Caco-2 (cell line): ENCODE data around the gene SOCS4. TPM values are rescaled to one million over a fixed set of nuclear protein-coding genes. Genes with fewer than 3 reads are reported as not detected.
A peak's percentile ranks its signal among the peaks of the same experiment; 100 is the strongest.

ENCODE experiments used
- BruUV-seq: library from RNA; stranded (reverse); fragments of 400-500 nt; replicated peaks from 2 replicates; lab custom pipeline; 2021; lab: Mats Ljungman, UMichigan
- CTCF ChIA-PET: fragments of 300-600 bp; sonication (Branson Sonifier 250); formaldehyde crosslinking; loops from one replicate; lab custom pipeline; 2022; ENCODE audit warnings: antibody characterized with exemption; lab: Charles Lee
- POLR2A ChIA-PET: fragments of 300-600 bp; sonication (Branson Sonifier 250); formaldehyde crosslinking; loops from one replicate; lab custom pipeline; 2022; ENCODE audit warnings: antibody characterized with exemption; lab: Charles Lee
- DNase-seq, 2 experiments: peaks; one replicate each; pipeline versions ENCODE4 v3.0.0 to v3.0.0-alpha.2; 2020 to 2022
- H3K27me3 ChIP-seq: replicated peaks from 2 replicates; pipeline ENCODE4 v1.6.0; 2011; ENCODE audit warnings: low read length; ENCODE audit not compliant: control insufficient read depth, insufficient read depth
- H3K36me3 ChIP-seq: 2 replicates; pipeline ENCODE4 v1.5.1; 2011; ENCODE audit warnings: low read length; ENCODE audit not compliant: control insufficient read depth, insufficient read depth
- H3K4me1 ChIP-seq: fragments of 250-450 bp; sonication (Bioruptor Pico); 2 replicates; pipeline ENCODE4 v1.5.1; 2020; ENCODE audit warnings: mild to moderate bottlenecking
- H3K4me3 ChIP-seq: 2 replicates; pipeline ENCODE4 v1.5.1; 2011; ENCODE audit warnings: low read depth, mild to moderate bottlenecking, control low read depth, low read length
- H3K9me3 ChIP-seq: fragments of 250-450 bp; sonication (Bioruptor Pico); 2 replicates; pipeline ENCODE4 v1.5.1; 2020; ENCODE audit warnings: mild to moderate bottlenecking, moderate library complexity
- H3K27ac Mint-ChIP-seq: one replicate; pipeline ENCODE4 v1.8.0; 2022; ENCODE audit warnings: mixed read lengths; ENCODE audit not compliant: unreplicated experiment
- H3K27me3 Mint-ChIP-seq: one replicate; pipeline ENCODE4 v1.8.0; 2022; ENCODE audit warnings: mixed read lengths; ENCODE audit not compliant: insufficient read depth, unreplicated experiment
- H3K36me3 Mint-ChIP-seq: one replicate; pipeline ENCODE4 v1.8.0; 2022; ENCODE audit warnings: mild to moderate bottlenecking, mixed read lengths; ENCODE audit not compliant: insufficient read depth, unreplicated experiment
- H3K4me1 Mint-ChIP-seq: one replicate; pipeline ENCODE4 v1.8.0; 2022; ENCODE audit warnings: low read depth, mixed read lengths; ENCODE audit not compliant: unreplicated experiment
- H3K4me3 Mint-ChIP-seq: one replicate; pipeline ENCODE4 v1.8.0; 2022; ENCODE audit warnings: mild to moderate bottlenecking, moderate library complexity, mixed read lengths; ENCODE audit not compliant: unreplicated experiment
- H3K9me3 Mint-ChIP-seq: one replicate; pipeline ENCODE4 v1.8.0; 2022; ENCODE audit warnings: mixed read lengths; ENCODE audit not compliant: unreplicated experiment
- intact Hi-C: fragments of 100-400 bp; cut with micrococcal nuclease; formaldehyde crosslinking; loops from one replicate; pipeline ENCODE4 v1.10.0; 2022; ENCODE audit not compliant: unreplicated experiment
- total RNA-seq: library from RNA; stranded (reverse); gene quantifications from 2 replicates; pipeline ENCODE4 v1.2.3, GENCODE V29; 2022
- TF ChIP-seq, protein P1 (sequence below), 2 experiments: fragments of 200-600 bp in 1 of 2; IDR thresholded peaks; 1 replicate in 1 of 2; 2 replicates in 1 of 2; pipeline versions ENCODE4 v1.5.1 to v1.8.0; 2011 to 2022; ENCODE audit warnings: antibody characterized with exemption in 1 of 2, control low read depth in 1 of 2, inconsistent platforms in 1 of 2, low read depth in 1 of 2, low read length in 1 of 2, mild to moderate bottlenecking in 1 of 2, moderate library complexity in 1 of 2; ENCODE audit not compliant: insufficient read depth in 1 of 2, severe bottlenecking in 1 of 2, unreplicated experiment in 1 of 2

SOCS4 gene
- total RNA-seq, 1 experiment from 2014 or later, result 24.8 TPM

DNA sequence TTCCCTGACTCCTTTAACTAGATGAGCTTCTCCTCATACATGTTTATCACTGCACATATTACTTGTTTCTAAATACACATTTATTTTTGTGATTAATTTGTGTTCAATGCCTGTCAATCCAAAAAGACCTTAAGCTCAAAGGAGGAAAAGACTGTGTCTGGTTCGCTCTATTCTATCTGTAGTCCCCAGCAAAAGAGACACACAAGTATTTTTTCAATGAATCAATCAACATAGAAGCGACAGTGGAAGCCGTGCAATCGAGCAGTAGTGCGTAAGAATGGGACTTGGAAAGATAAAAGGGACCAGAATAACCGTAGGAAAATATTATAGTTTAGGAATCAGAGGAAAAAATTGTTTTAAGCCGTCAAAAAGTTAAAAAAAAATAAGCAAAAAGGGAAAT is 1.1 kb upstream of the SOCS4 start:
- ChIA-PET CTCF (no interaction called here), POLR2A (interaction anchor here (0.7 to 2.1 kb wide), 2 partner anchors 25 to 52 kb away, joined by 6 to 13 read pairs; no protein-coding TSS in a partner anchor)
- H3K36me3 ChIP-seq, result no peaks in the 10 kb centered on the region
- no peak for DNase-seq
- TF ChIP-seq, protein P1, sequence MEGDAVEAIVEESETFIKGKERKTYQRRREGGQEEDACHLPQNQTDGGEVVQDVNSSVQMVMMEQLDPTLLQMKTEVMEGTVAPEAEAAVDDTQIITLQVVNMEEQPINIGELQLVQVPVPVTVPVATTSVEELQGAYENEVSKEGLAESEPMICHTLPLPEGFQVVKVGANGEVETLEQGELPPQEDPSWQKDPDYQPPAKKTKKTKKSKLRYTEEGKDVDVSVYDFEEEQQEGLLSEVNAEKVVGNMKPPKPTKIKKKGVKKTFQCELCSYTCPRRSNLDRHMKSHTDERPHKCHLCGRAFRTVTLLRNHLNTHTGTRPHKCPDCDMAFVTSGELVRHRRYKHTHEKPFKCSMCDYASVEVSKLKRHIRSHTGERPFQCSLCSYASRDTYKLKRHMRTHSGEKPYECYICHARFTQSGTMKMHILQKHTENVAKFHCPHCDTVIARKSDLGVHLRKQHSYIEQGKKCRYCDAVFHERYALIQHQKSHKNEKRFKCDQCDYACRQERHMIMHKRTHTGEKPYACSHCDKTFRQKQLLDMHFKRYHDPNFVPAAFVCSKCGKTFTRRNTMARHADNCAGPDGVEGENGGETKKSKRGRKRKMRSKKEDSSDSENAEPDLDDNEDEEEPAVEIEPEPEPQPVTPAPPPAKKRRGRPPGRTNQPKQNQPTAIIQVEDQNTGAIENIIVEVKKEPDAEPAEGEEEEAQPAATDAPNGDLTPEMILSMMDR (IDR thresholded peaks at IDR 0.05; ENCODE audit: insufficient read depth in 1 of 2, low read depth in 1 of 2, low read length in 1 of 2, severe bottlenecking in 1 of 2, unreplicated experiment in 1 of 2), result no peak
- no TSS peak for BruUV-seq
- Mint-ChIP-seq H3K27ac (peak overlapping the region; percentile 79), H3K36me3 (peaks cover 11% of the 10 kb centered on the region), H3K4me3 (peak overlapping the region; percentile 73), H3K4me1 (peaks cover 27% of the 10 kb centered on the region), H3K9me3 (no peaks in the 10 kb centered on the region), H3K27me3 (no peaks in the 10 kb centered on the region)
- no peaks in the 10 kb centered on the region for H3K9me3 ChIP-seq
- H3K4me3 ChIP-seq, result peak overlapping the region; percentile 86
- peaks cover 35% of the 10 kb centered on the region for H3K4me1 ChIP-seq
- no peaks in the 10 kb centered on the region for H3K27me3 ChIP-seq
- intact Hi-C loops, result no loop called here

DNA sequence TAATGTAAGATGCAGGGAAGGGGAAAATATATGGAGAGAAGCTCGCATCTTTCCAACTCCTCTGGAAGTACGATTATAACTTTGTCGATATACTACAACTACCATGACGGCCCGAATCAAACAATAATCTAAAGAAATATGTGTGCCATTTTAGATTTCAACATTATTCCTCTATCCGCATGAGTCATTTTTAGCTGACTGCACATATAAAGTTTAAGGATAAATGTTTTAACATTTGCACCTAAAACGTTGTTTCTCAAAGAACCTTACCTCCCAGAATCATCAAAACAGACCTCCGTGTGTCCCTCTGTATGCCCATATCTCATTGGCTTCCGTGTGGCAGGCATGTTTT is 619 bp upstream of the SOCS4 start:
- intact Hi-C loops, result no loop called here
- Histone ChIP-seq H3K27me3 (no peaks in the 10 kb centered on the region), H3K4me3 (peak overlapping the region; percentile 86), H3K9me3 (no peaks in the 10 kb centered on the region), H3K36me3 (no peaks in the 10 kb centered on the region), H3K4me1 (peaks cover 40% of the 10 kb centered on the region)
- Mint-ChIP-seq H3K9me3 (no peaks in the 10 kb centered on the region), H3K36me3 (peaks cover 11% of the 10 kb centered on the region), H3K4me1 (peaks cover 32% of the 10 kb centered on the region), H3K27me3 (no peaks in the 10 kb centered on the region), H3K4me3 (peak overlapping the region; percentile 73), H3K27ac (peak overlapping the region; percentile 79)
- no peak for DNase-seq
- POLR2A ChIA-PET, result interaction anchor here (1.0 to 2.1 kb wide), 6 partner anchors 12 to 166 kb away, joined by 3 to 35 read pairs (median 6); partner anchors contain the start of gene MAPK1IP1L
- CTCF ChIA-PET, result interaction anchor here (1.0 to 1.2 kb wide), 3 partner anchors 25 to 134 kb away, joined by 3 to 5 read pairs (median 4); partner anchors contain the start of gene MAPK1IP1L
- TSS peak; percentile 72 for BruUV-seq
- TF ChIP-seq, protein P1 (IDR thresholded peaks at IDR 0.05; ENCODE audit: insufficient read depth in 1 of 2, low read depth in 1 of 2, low read length in 1 of 2, severe bottlenecking in 1 of 2, unreplicated experiment in 1 of 2), result no peak

DNA sequence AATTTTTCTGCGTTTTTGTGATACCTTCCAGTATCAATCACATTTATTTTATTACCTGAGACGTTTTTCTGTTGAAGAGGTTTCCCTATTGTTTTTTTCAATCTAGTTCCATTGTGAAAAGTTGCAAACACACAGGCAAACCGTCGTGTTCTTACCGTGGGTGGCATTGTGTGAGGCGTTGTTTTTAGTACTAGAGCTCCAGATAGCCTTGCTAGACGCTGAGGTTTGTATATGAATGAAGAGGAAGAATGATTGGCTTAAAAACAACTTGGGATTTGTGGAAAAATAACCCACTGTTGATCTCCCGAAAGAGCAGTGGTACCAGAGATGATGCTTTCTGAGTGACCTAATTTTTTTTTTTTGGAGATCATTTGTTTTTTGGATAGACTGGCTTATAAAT is 1.0 kb downstream of the SOCS4 start:
- POLR2A ChIA-PET, result interaction anchor here (0.6 kb wide), 1 partner anchor 23 kb away, joined by 3 read pairs; the partner anchor contains the start of gene MAPK1IP1L
- peaks cover 35% of the 10 kb centered on the region for H3K4me1 Mint-ChIP-seq

More for the DNA sequence above, 1.0 kb downstream of the SOCS4 start:
- Histone ChIP-seq H3K36me3 (no peaks in the 10 kb centered on the region), H3K4me3 (peak overlapping the region; percentile 86), H3K27me3 (no peaks in the 10 kb centered on the region), H3K9me3 (no peaks in the 10 kb centered on the region), H3K4me1 (peaks cover 42% of the 10 kb centered on the region)
- BruUV-seq, result no TSS peak
- TF ChIP-seq, protein P1 (IDR thresholded peaks at IDR 0.05; ENCODE audit: insufficient read depth in 1 of 2, low read depth in 1 of 2, low read length in 1 of 2, severe bottlenecking in 1 of 2, unreplicated experiment in 1 of 2), result no peak
- no peak for DNase-seq
- H3K27me3 Mint-ChIP-seq, result no peaks in the 10 kb centered on the region
- CTCF ChIA-PET, result no interaction called here
- H3K4me3 Mint-ChIP-seq, result peak overlapping the region; percentile 73
- peak overlapping the region; percentile 79 for H3K27ac Mint-ChIP-seq
- peaks cover 13% of the 10 kb centered on the region for H3K36me3 Mint-ChIP-seq
- no peaks in the 10 kb centered on the region for H3K9me3 Mint-ChIP-seq
- intact Hi-C loops, result no loop called here
